HEK293 (cell line): ENCODE results near the gene EED.

ENCODE experiments used
- TCF7L2 ChIP-seq: IDR thresholded peaks from 2 replicates; pipeline ENCODE4 v1.6.1; 2011; ENCODE audit warnings: low read depth, mild to moderate bottlenecking, inconsistent platforms, low read length, moderate library complexity, borderline replicate concordance
- ZBTB8A ChIP-seq: fragments of 450-650 bp; formaldehyde crosslinking; IDR thresholded peaks from 2 replicates; pipeline ENCODE4 v1.5.1; 2016; ENCODE audit warnings: missing biosample characterization, missing genetic modification characterization
- TF ChIP-seq, protein P1 (sequence below): fragments of 450-650 bp; formaldehyde crosslinking; IDR thresholded peaks from 2 replicates; pipeline ENCODE4 v1.5.1; 2016; ENCODE audit warnings: missing biosample characterization, missing genetic modification characterization
- TF ChIP-seq, protein P2 (sequence below): fragments of 450-650 bp; formaldehyde crosslinking; IDR thresholded peaks from 2 replicates; pipeline ENCODE4 v1.5.1; 2016; ENCODE audit warnings: missing biosample characterization, missing genetic modification characterization, borderline replicate concordance
- TF ChIP-seq, protein P3 (sequence below): fragments of 450-650 bp; formaldehyde crosslinking; IDR thresholded peaks from 2 replicates; pipeline ENCODE4 v1.5.1; 2016; ENCODE audit warnings: missing biosample characterization, missing genetic modification characterization

DNA sequence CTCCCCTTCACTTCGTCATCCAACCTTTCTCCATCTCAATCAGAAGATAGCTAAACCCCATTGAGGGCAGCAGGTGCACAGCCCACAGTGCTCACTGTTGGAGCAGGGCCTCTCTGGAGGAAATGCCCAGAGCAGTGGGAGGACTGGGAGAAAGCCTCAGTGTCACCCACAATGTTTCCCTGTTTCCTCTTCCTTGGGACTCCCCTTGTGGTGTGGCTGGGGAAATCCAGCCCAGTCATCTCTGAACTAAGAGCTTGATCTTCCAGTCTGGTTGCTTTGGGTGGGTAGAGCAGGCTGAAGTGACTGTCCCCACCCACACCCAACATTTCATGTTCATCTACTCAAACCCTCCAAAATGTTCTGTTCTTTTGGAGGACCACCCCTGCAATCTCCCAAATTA, 29.8 kb upstream of the EED start:
- TF ChIP-seq, protein P1, sequence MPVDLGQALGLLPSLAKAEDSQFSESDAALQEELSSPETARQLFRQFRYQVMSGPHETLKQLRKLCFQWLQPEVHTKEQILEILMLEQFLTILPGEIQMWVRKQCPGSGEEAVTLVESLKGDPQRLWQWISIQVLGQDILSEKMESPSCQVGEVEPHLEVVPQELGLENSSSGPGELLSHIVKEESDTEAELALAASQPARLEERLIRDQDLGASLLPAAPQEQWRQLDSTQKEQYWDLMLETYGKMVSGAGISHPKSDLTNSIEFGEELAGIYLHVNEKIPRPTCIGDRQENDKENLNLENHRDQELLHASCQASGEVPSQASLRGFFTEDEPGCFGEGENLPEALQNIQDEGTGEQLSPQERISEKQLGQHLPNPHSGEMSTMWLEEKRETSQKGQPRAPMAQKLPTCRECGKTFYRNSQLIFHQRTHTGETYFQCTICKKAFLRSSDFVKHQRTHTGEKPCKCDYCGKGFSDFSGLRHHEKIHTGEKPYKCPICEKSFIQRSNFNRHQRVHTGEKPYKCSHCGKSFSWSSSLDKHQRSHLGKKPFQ (tag by site-specific recombination) = no peak
- TF ChIP-seq, protein P2, sequence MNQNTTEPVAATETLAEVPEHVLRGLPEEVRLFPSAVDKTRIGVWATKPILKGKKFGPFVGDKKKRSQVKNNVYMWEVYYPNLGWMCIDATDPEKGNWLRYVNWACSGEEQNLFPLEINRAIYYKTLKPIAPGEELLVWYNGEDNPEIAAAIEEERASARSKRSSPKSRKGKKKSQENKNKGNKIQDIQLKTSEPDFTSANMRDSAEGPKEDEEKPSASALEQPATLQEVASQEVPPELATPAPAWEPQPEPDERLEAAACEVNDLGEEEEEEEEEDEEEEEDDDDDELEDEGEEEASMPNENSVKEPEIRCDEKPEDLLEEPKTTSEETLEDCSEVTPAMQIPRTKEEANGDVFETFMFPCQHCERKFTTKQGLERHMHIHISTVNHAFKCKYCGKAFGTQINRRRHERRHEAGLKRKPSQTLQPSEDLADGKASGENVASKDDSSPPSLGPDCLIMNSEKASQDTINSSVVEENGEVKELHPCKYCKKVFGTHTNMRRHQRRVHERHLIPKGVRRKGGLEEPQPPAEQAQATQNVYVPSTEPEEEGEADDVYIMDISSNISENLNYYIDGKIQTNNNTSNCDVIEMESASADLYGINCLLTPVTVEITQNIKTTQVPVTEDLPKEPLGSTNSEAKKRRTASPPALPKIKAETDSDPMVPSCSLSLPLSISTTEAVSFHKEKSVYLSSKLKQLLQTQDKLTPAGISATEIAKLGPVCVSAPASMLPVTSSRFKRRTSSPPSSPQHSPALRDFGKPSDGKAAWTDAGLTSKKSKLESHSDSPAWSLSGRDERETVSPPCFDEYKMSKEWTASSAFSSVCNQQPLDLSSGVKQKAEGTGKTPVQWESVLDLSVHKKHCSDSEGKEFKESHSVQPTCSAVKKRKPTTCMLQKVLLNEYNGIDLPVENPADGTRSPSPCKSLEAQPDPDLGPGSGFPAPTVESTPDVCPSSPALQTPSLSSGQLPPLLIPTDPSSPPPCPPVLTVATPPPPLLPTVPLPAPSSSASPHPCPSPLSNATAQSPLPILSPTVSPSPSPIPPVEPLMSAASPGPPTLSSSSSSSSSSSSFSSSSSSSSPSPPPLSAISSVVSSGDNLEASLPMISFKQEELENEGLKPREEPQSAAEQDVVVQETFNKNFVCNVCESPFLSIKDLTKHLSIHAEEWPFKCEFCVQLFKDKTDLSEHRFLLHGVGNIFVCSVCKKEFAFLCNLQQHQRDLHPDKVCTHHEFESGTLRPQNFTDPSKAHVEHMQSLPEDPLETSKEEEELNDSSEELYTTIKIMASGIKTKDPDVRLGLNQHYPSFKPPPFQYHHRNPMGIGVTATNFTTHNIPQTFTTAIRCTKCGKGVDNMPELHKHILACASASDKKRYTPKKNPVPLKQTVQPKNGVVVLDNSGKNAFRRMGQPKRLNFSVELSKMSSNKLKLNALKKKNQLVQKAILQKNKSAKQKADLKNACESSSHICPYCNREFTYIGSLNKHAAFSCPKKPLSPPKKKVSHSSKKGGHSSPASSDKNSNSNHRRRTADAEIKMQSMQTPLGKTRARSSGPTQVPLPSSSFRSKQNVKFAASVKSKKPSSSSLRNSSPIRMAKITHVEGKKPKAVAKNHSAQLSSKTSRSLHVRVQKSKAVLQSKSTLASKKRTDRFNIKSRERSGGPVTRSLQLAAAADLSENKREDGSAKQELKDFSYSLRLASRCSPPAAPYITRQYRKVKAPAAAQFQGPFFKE (tag by site-specific recombination) = no peak
- TF ChIP-seq TCF7L2 (no peak), ZBTB8A (tag by site-specific recombination) (no peak)
- TF ChIP-seq, protein P3, sequence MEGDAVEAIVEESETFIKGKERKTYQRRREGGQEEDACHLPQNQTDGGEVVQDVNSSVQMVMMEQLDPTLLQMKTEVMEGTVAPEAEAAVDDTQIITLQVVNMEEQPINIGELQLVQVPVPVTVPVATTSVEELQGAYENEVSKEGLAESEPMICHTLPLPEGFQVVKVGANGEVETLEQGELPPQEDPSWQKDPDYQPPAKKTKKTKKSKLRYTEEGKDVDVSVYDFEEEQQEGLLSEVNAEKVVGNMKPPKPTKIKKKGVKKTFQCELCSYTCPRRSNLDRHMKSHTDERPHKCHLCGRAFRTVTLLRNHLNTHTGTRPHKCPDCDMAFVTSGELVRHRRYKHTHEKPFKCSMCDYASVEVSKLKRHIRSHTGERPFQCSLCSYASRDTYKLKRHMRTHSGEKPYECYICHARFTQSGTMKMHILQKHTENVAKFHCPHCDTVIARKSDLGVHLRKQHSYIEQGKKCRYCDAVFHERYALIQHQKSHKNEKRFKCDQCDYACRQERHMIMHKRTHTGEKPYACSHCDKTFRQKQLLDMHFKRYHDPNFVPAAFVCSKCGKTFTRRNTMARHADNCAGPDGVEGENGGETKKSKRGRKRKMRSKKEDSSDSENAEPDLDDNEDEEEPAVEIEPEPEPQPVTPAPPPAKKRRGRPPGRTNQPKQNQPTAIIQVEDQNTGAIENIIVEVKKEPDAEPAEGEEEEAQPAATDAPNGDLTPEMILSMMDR = no peak
